Epithelial cell of prostate (primary cell): ENCODE measurements around the gene AGAP1.

Experiments used
- DNase-seq: peaks from one replicate; pipeline ENCODE4 v3.0.0-alpha.2; 2011; ENCODE audit warnings: low read depth, low spot score
- H3K27ac ChIP-seq: fragments of 450-650 bp; 2 replicates; pipeline ENCODE4 v1.5.1; 2017; ENCODE audit warnings: mild to moderate bottlenecking

Gene AGAP1

DNA sequence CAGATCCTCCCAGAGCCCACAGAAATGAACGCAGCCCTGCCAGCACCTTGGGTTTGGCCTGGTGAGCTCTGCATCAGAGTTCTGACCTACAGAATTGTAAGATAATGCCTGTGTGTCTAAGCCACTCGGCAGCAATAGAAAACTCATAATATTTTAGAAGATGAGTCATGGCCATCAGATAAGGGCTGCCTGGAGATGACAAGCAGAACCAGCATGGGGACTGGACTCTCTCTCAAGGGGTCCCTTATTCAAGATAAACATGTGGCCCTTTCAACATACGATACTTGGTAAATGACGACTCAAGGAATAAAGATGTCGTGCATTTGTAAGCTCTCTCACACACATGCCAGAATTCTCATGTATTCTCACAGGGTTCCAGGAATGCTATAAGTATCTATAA lies 8.5 kb upstream of the AGAP1 start:
- no peak overlapping the region for H3K27ac ChIP-seq
- DNase-seq, result no peak

DNA sequence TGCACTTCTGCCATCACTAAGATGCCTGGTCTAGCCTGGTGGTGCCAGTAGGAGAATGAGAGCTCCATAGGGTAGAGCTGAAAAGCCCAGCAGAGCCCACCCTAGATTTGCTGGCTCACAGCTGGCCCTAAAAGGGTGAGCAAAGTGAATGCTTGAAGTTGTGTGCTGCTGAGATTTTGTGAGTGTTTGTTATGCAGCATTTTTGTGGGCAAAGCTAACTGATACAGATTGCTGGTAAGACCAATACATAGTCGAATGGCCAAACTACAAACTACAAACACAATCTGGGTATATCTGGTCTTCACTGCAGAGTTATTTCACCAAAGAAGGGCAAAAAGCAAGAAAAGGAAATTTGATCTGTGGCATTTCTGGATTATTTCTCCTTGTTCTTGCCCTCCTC lies 7.1 kb upstream of the AGAP1 start:
- no peak for DNase-seq
- H3K27ac ChIP-seq, result no peak overlapping the region

DNA sequence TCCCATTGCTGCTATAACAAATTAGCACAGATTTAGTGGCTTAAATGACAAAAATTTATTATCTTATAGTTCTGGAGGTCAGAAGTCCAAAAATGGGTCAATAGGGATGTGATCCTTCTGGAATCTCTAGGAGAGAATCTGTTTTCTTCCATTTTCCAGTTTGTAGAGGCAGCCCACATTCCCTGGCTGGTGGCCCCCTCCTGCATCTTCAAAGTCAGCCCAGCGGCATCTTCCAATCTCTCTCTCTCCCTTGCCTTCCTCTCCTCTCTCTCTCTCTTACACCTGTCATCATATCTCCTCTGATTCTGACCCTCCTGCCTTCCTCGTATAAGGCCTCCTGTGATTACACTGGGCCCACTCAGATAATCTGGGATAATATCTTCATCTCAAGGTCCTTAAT lies 3.9 kb upstream of the AGAP1 start:
- no peak for DNase-seq
- no peak overlapping the region for H3K27ac ChIP-seq

DNA sequence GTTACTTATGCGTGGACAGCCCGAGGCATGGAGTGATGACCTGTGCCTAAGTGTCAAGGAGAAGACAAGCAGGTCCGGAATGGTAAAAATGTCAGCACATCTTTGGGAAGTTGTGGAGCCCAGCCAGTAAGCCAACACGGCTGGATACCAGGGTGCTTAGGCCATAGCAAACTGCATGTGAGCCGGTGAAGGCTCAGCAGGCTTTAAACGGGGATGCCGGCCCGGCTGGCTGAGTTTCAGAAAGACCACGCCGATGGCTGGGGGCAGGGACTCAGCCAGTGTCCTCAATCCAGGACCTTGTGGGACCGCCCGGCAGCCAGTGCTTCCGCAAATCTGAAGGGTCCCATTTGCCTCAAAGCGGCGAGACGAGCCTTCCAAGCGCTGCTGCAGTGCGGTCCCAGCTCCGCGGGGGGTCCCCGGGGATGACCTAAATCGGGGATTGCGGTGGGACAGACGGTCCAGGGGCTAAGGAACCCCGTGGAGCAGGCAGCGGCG lies 946 bp upstream of the AGAP1 start:
- DNase-seq, result no peak
- H3K27ac ChIP-seq, result no peak overlapping the region

DNA sequence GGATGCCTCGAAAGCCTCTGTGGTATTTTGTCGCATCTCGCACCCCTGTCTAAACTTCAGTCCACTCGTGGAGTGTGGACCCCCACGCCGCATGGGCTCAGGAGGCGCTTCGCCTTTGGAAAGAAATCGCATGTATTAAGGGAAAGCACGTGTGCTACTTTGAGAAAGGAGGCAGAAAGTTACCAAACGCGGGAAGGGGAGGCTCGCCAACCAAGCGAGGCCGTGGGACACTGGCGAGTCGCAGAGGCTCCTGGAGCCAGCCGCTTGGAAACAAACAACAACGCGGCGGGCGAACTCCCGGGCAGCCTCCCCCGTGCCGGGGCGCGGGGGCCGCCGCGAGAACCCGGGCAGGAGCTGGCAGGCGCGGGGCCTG lies 455 bp upstream of the AGAP1 start:
- no peak for DNase-seq
- H3K27ac ChIP-seq, result peak overlapping the region; percentile 40

DNA sequence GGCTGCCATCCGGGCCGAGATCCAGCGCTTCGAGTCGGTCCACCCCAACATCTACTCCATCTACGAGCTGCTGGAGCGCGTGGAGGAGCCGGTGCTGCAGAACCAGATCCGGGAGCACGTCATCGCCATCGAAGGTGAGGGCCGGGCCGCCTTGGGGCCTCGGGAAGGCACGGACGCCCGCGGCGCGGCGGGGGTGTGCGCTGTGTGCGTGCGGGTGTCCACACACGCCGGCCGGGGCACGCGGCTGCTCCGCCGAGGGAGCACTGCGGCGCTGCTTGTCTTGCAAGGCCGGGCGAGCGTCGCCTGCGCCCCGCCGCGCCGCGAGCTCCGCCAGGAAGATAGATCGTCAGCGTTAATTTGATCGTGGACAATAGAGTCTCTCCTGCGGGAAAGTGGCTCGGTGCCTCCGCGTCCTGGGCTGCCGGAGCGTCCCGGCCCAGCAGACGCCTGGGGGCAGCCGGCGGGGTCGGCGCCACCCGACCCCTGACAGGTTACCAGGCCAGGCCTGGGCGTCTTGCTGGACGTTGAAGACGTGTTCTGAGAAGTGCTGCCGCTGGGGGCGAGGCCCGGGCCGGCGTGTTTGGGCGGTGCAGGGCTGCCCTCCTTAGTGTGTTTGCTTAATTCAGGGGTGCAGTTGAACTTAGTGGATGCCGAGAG lies 1.0 kb downstream of the AGAP1 start:
- H3K27ac ChIP-seq, result peak overlapping the region; percentile 67
- DNase-seq, result no peak

DNA sequence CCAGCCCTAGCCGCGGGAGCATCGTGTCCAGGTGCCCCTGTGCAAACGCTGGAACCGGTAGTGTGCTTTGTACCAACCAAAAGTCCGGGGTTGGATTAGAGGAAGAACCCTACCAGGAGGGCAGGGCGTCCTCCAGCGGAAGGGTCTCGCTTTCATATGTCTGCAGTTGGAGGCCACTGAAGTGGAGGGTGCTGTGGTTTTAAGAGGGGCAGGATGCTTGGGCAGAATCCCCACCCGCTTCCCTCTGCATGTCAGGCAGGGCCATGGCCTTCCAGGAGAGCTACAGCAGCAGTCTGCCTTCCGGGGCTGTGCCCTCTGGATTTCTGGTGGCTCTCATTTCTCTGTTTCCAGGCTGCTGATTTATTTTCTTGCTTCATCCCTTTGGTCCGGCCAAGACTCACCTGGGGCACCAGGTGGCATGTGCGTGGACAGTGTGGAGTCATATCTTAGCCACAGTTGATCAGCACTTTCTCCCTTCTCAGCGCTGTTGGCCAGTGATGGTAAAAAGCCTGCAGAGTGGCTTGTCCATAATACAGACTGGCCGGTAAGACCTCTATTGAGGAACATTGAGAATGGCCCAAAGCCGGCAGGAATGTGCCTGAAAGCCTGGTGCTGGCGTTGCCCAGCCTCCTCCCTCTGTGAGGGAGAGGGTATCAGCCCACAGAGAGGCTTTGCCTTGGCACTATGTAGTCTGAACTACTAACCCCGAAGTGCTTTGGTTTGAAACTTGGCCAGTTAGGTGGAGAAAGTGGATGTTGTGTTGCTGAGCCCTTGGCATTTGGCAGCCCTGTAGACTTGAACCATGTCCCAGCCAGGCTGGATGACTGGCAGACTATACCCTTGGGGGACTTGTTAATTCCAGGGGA lies 1.8 kb downstream of the AGAP1 start:
- peak overlapping the region; percentile 67 for H3K27ac ChIP-seq
- DNase-seq, result no peak

DNA sequence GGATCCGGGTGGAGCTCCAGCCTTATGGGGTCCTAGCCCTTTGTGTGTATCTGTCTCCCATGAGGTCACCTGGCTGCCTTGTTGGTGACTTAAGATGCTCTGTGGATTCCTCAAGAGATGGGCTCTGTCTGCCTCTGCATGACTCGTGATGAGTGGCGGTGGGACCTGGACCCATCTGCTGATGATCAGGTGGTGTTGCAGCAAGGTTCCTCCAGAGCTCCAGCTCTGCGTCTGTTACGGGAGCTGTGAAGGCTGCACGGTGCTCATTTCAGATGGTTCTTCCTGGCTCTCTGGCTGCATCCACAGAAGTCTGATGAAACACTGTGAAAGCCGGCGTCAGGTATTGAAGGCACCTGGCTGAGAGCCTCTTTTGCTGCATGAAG lies 2.4 kb downstream of the AGAP1 start:
- peak overlapping the region; percentile 67 for H3K27ac ChIP-seq

DNA sequence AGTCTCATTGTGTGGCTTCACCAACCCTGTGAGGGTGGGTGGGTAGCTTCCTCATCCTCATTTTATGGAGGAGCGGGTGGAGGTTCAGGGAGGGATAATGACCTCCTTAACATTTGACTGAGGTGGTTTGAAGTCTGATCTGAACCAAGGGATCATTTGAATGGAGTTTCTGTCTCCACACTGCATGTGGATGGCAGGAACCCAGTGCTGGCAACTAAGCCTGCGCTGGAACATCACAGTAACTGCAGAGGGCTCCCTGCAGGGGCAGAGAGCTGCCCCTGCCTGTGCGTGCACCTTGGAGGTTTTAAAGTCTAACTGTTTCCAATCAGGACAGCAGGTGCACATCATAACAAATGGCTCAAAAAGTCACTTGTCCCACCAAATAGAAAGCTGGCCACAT lies 3.3 kb downstream of the AGAP1 start:
- H3K27ac ChIP-seq, result no peak overlapping the region
- no peak for DNase-seq

More for the DNA sequence above, 2.4 kb downstream of the AGAP1 start:
- DNase-seq, result no peak

DNA sequence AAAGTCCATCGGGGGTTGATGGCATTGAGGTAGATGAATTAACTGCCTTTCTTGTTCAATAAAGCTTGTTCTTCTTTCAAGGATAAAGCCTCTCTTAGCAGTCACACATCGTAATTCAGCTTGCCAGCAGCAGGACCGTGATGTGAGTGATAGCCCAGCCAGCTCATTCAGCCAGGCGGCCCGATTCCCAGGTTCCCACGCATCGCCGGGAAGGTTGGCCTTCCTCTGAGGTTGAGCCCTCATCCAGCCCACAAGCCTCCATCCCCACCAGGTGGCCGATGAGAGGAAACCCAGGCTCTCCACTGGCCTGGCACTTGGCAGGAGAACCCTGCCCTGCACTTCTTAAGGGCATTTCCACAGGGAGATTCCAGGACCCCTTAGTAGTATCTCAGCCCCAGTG lies 4.7 kb downstream of the AGAP1 start:
- DNase-seq, result no peak
- no peak overlapping the region for H3K27ac ChIP-seq

DNA sequence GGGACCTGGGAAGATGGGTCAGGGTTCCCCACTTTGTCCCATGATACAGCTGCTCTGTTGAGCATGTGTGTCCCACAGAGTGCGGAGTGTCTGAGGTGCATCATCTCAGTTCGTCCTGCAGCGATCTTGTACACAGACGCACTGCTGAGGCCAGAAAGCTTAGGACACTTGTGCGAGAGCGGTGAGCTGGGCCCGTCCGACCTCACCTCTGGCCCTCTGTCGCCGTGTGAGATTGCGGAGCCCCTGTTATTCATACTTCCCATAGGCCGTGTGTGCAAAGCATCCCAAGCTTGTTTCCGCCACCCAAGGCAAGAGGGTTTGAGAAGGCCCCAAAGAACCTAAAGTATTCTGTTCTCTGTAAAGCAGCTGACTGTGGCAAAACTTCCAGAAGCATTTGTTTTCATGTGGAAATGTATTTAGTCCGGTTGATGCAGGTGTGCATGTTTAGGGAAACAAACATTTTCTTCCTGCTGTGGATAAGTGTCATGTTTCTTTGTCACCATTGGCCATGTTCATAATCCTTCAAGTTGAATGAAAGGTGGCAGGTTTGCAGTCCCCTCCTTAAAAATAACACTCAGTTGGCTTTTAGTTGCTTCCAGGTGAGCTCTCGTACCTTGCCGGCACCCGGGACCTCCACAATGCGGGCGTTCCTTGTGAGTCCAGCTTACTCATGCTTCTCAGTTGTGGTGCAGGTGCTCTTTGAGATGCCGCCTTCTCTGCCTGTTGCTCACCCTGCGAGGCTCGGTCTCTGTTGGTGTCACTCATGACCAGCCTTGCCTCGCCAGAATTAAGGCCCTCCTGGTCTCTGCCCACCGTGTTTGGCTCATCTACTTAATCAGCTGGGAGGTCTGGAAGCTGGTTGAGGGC lies 5.3 kb downstream of the AGAP1 start:
- H3K27ac ChIP-seq, result no peak overlapping the region
- DNase-seq, result no peak

DNA sequence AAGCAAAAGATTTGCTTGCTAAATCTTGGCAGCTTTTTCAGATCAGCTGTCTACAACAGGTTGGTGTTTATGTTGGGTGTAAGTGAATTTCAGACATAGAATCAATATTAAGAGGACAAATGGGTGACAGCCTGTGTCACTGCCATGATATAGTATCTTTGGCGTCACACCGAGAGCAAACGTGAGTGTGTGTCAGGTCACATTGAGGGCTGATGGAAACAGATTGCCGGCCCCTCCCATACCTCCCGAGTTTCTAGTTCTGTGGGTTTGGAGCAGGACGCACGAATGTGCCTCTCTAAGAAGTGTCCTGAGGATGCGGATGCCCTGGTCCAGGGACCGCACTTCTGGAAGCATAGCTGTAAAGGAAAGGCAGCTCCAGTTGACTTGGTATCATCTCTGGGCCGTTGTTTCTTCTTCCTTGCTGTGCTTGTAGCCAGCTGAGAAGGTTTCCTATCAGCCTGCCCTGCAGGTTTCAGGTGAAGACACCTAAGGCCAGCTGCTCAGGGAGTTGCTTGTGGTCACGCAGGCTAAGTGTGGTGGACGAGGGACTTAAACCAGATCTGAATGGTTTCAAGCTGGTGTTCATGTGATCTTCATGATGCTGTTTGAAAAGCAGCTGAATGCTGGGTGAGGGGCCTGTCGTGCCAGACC lies 6.4 kb downstream of the AGAP1 start:
- no peak for DNase-seq
- no peak overlapping the region for H3K27ac ChIP-seq

DNA sequence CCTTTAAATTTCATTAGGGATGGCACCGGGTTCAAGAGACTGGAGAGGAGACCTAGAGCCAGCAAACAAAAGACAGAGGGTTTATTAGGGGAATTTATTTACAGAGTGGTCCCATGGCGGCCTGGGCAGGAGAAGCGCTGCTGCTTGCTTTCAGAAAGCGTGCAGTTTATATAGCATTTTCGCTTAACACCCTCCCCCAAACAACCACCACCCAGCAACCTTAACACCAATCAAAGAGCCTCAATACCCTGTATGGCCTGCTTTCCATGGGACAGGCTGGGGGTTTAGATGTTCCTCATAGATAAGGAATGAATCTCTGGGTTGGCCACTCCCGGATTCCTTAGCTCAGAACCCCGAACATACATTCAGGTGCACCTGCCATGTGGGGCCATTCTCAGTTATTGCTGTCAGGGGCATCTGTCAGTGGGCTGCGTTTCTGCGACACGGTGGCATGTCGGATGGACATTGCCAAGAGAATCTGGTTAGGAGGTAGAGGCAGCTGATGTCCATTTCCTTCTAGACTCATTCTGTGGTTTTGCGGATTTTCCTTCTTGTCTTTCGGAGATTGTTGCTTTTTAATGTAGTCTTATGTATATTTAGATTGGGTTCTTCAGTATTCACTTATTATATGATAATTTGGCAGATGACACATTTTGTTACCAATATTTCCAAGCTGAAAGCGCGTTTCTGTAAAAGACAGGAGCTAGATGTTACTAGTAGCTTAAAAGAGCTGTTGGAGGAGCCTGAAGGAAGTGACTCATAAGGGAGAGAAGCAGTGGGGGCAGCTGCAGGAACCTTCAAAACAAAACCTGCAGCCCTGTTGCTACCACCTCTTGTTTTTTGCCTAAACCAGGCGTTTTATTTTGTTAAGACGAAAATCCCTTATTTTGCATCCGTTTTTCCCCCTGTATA lies 7.2 kb downstream of the AGAP1 start:
- no peak overlapping the region for H3K27ac ChIP-seq
- DNase-seq, result no peak

DNA sequence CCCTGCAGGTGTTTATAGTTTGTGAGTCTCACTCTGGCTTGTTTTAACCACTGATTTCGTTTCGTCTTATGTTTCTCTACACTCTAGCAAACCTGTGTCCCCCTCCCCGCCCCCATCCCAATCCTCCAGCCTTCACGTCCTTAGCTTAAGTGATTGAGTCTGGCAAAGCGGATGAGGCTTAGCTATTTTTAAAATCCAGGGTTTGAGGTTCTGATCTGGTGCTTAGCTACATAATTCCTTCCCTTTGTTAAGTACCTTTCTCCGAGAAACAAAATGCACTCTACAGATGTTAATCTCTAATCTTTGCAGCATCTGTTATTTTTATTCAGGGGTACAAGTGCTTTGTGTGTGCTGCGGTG lies 7.8 kb downstream of the AGAP1 start:
- DNase-seq, result no peak
- no peak overlapping the region for H3K27ac ChIP-seq

DNA sequence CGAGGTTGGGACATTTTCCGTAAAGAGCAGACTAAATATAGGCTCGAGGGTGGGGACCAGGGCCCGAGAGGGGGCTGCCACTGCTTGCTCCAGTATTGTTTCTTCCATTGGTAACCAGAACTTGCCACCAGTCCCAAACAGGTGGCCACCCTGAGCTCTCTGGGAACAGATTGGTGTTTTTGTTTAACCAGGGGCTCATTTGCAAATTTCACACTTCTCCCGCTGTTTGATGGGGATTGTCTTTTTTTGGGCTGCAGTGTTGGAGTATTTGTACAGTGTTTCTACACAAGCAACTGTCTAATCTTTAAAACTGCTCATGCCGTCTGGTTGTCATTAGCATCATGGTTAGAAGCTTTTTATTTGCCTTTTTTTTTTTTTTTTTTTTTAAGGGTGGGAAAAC lies 8.5 kb downstream of the AGAP1 start:
- no peak for DNase-seq
- no peak overlapping the region for H3K27ac ChIP-seq

DNA sequence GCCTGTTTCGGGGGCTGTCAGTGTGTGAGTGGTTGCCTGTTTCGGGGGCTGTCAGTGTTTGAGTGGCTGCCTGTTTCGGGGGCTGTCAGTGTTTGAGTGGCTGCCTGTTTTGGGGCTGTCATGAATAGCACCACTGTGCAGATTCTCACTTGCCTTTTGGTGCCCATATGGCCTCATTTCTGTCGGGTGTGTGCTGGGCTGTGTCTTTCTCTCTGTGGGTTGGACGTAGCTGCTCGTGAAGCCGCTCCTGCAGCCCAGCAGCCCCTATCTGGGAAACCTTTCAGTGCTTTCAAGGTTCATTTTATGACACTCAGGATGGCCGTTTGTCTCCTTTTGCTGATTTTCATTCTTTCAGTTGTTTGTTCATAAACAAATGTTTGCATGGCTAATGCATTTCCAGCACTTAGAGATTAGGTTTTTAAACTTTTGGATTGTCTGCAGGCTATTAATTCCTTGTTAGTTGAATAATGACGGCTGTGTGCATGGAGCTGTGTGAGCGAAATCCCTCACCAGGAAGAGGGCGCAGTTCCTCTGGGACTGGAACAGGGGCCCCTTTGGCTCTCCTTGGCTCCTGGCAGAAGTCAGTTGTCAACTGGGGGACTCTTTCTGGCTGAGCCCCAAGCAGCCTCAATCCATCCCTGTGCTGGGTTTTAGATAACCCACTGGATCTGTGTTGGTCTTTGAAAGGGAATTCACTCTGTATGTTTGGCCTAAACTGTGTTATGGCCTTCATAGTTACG lies 10.8 kb downstream of the AGAP1 start:
- H3K27ac ChIP-seq, result no peak overlapping the region
- no peak for DNase-seq

DNA sequence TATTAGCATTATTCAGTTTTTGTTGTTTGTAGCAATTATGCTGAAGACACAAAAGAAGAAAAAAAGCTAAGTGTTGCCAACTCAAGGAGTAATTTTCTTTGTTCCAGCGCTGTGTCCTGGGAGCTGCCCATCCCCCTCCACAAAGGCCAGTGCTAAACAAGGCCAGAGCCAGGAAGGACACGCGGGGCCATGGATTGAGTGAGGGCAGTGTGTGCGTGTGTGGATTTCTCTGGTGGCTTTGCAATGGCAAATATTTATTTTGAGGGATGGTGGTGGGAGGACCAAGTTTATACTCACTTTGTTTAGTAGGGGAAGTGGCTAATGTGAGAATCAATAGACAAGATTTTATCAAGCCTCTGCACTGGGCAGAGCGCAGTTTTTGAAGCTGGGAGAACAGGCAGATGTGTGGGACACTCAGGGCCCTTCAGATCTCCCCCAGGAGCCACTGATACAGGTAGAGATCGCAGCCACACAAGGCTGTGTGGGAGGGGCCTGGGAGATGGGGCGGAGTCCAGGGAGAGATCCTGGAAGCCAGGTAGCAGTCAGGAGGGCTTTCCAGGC lies 11.4 kb downstream of the AGAP1 start:
- DNase-seq, result no peak
- H3K27ac ChIP-seq, result no peak overlapping the region

DNA sequence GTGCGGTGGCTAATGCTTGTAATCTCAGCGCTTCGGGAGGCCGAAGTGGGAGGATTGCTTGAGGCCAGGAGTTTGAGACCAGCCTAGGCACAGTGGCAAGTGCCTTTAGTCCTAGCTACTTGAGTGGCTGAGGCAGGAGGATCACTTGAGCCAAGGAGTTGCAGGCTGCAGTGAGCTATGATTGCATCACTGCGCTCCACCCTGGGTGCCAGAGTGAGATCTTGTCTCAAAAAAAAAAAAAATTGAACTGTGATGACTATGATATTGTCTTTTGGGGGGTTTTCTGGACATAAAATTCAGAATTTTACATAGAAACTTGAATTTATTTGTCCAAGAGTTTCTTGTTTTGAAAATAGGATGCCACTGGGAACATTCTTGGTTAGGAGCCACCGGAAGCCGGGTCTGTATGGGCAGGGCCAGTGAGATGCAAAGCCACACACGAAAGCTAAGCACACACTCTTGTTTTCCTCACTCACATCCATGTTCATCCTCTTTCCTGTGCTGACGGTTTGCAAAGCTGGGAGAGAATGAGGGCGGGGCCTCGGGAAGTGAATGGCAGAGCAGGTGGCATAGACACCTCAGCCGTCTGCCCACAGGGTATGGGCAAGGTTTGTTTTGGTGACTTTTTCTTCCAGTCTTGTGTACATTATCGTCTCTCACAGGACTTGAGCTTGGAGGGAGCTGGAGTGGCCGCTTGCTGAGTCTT lies 12.6 kb downstream of the AGAP1 start:
- H3K27ac ChIP-seq, result peak overlapping the region; percentile 40
- no peak for DNase-seq
